PC-3 (cell line): ENCODE measurements around the gene NLGN1. TPM values are rescaled to one million over a fixed set of nuclear protein-coding genes. Genes with fewer than 3 reads are reported as not detected.

Experiments
- ATAC-seq: fragments of 200-7000 bp; cut with Tn5 transposase; 2 replicates; pipeline ENCODE4 v1.9.1; 2020; ENCODE audit warnings: mild to moderate bottlenecking, moderate library complexity
- BruUV-seq: library from RNA; stranded (reverse); fragments of 400-500 nt; replicated peaks from 2 replicates; lab custom pipeline; 2021; lab: Mats Ljungman, UMichigan
- CTCF ChIA-PET: fragments of 300-600 bp; sonication (Branson Sonifier 250); formaldehyde crosslinking; loops from one replicate; lab custom pipeline; 2022; ENCODE audit warnings: antibody characterized with exemption; lab: Charles Lee
- POLR2A ChIA-PET: fragments of 300-600 bp; sonication (Branson Sonifier 250); formaldehyde crosslinking; loops from one replicate; lab custom pipeline; 2022; ENCODE audit warnings: antibody characterized with exemption; ENCODE audit not compliant: unreplicated experiment; lab: Charles Lee
- DNase-seq: peaks from one replicate; pipeline ENCODE4 v3.0.0-alpha.2; 2015
- H2AFZ ChIP-seq: fragments of 300-600 bp; sonication (generic); 2 replicates; pipeline ENCODE4 v1.6.0; 2016; ENCODE audit warnings: antibody characterized with exemption, low read length
- H3F3A ChIP-seq: fragments of 300-600 bp; sonication (generic); one replicate; pipeline ENCODE4 v1.6.0; 2017; ENCODE audit warnings: antibody characterized with exemption, low read length, control low read depth, mild to moderate bottlenecking; ENCODE audit not compliant: unreplicated experiment
- H3K27ac ChIP-seq: fragments of 300-600 bp; sonication (generic); 2 replicates; pipeline ENCODE4 v1.5.1; 2016; ENCODE audit warnings: mild to moderate bottlenecking, low read length
- H3K27me3 ChIP-seq: fragments of 300-600 bp; sonication (generic); 2 replicates; pipeline ENCODE4 v1.6.1; 2016; ENCODE audit warnings: low read length, mixed read lengths
- H3K36me3 ChIP-seq: fragments of 300-600 bp; sonication (generic); 2 replicates; pipeline ENCODE4 v1.6.1; 2016; ENCODE audit warnings: low read depth, mixed run types, low read length, mixed read lengths
- H3K4me1 ChIP-seq: fragments of 300-600 bp; sonication (generic); 2 replicates; pipeline ENCODE4 v1.5.1; 2016; ENCODE audit warnings: low read length; ENCODE audit not compliant: insufficient read depth
- H3K4me2 ChIP-seq: fragments of 300-600 bp; sonication (generic); 2 replicates; pipeline ENCODE4 v1.6.0; 2016; ENCODE audit warnings: low read length
- H3K4me3 ChIP-seq: fragments of 300-600 bp; sonication (generic); 2 replicates; pipeline ENCODE4 v1.5.1; 2016; ENCODE audit warnings: mild to moderate bottlenecking, low read length, mixed read lengths
- H3K79me2 ChIP-seq: fragments of 300-600 bp; sonication (generic); 2 replicates; pipeline ENCODE4 v1.6.1; 2017; ENCODE audit warnings: low read length, mixed read lengths
- H3K9ac ChIP-seq: fragments of 300-600 bp; sonication (generic); 2 replicates; pipeline ENCODE4 v1.6.0; 2016; ENCODE audit warnings: mild to moderate bottlenecking, low read length
- H3K9me2 ChIP-seq: fragments of 300-600 bp; sonication (generic); replicated peaks from 2 replicates; pipeline ENCODE4 v1.6.1; 2016; ENCODE audit warnings: mixed run types, low read length, mixed read lengths
- H3K9me3 ChIP-seq: fragments of 300-600 bp; sonication (generic); 2 replicates; pipeline ENCODE4 v1.6.1; 2016; ENCODE audit warnings: low read length, mixed read lengths
- H4K20me1 ChIP-seq: fragments of 300-600 bp; sonication (generic); 2 replicates; pipeline ENCODE4 v1.6.1; 2016; ENCODE audit warnings: low read length, mixed read lengths
- CTCF ChIP-seq: fragments of 300-600 bp; sonication (generic); conservative IDR thresholded peaks from 2 replicates; pipeline ENCODE4 v1.5.1; 2017; ENCODE audit warnings: antibody characterized with exemption, low read depth, mild to moderate bottlenecking, low read length
- EZH2 ChIP-seq: fragments of 300-600 bp; sonication (generic); IDR thresholded peaks from one replicate; pipeline ENCODE4 v1.6.1; 2017; ENCODE audit warnings: antibody characterized with exemption, mild to moderate bottlenecking, low read length; ENCODE audit not compliant: unreplicated experiment
- EZH2phosphoT487 ChIP-seq: fragments of 300-600 bp; sonication (generic); IDR thresholded peaks from 2 replicates; pipeline ENCODE4 v1.6.1; 2018; ENCODE audit warnings: mild to moderate bottlenecking, antibody characterized with exemption, low read length, borderline replicate concordance
- intact Hi-C: fragments of 100-400 bp; cut with micrococcal nuclease; formaldehyde crosslinking; loops from 2 replicates; pipeline ENCODE4 v1.9.0; 2023
- total RNA-seq: library from RNA; depleted of rRNA; stranded (reverse); fragments of >200 nt; gene quantifications from 2 replicates; pipeline ENCODE4 v1.2.3, GENCODE V29; 2014

NLGN1 gene
- total RNA-seq, 1 experiment from 2014 or later, result 0.77 TPM

DNA sequence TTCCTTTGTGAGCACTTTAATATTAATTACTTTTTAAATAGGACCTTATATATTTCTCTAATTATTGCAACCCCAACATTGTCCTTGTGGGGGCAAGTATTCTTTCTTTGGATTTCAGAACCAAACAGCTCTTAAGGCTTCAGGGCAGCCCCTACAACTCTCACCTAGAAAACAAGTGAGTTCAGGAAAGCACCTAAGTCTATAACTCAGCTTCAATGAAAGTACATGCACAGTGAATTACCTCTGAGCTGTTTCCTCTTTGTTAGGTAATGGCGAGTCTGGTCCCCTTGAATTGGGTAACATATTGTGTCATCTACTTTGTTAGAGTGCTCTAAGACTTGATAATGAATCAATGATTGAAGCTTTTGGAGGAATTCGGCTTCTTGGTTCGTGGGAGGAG lies 545.7 kb downstream of the NLGN1 start:
- H3K4me3 ChIP-seq, result no peak overlapping the region
- intact Hi-C loops, result no loop called here
- CTCF ChIA-PET, result no interaction called here

GRCh38 chr3:173945170-173945569 lies 547.6 kb downstream of the NLGN1 start:
- CTCF ChIA-PET, result interaction anchor here (0.7 kb wide), 1 partner anchor 203 kb away, joined by 3 read pairs; no protein-coding TSS in a partner anchor
- Histone ChIP-seq H3K79me2 (no peaks in the 10 kb centered on the region), H3K27me3 (no peaks in the 10 kb centered on the region), H3K9ac (no peak overlapping the region), H3K4me2 (no peak overlapping the region), H3K36me3 (no peaks in the 10 kb centered on the region), H3K9me3 (no peaks in the 10 kb centered on the region), H3K27ac (no peak overlapping the region), H4K20me1 (no peaks in the 10 kb centered on the region), H3K4me3 (no peak overlapping the region), H3K4me1 (no peaks in the 10 kb centered on the region), H3F3A (no peaks in the 10 kb centered on the region), H3K9me2 (no peaks in the 10 kb centered on the region), H2AFZ (no peak overlapping the region)
- TF ChIP-seq EZH2 (no peak), CTCF (no peak), EZH2phosphoT487 (no peak)
- intact Hi-C loops, result no loop called here
- POLR2A ChIA-PET, result no interaction called here
- DNase-seq (no peak), ATAC-seq (no peak)
- BruUV-seq, result no TSS peak

More for the DNA sequence above, 545.7 kb downstream of the NLGN1 start:
- ATAC-seq (no peak), DNase-seq (no peak)
- H3K4me2 ChIP-seq, result no peak overlapping the region
- no peaks in the 10 kb centered on the region for H3K79me2 ChIP-seq
- H2AFZ ChIP-seq, result no peak overlapping the region
- POLR2A ChIA-PET, result no interaction called here
- no TSS peak for BruUV-seq
- no peak overlapping the region for H3K9ac ChIP-seq
- H3K27me3 ChIP-seq, result no peaks in the 10 kb centered on the region
- no peak for TF ChIP-seq CTCF
- no peak for TF ChIP-seq EZH2phosphoT487
- no peak for TF ChIP-seq EZH2
- H3K9me3 ChIP-seq, result no peaks in the 10 kb centered on the region
- no peaks in the 10 kb centered on the region for H4K20me1 ChIP-seq
- no peaks in the 10 kb centered on the region for H3F3A ChIP-seq
- no peaks in the 10 kb centered on the region for H3K9me2 ChIP-seq
- H3K4me1 ChIP-seq, result peaks cover 5% of the 10 kb centered on the region; the same call in 1 of the 2 replicates
- no peak overlapping the region for H3K27ac ChIP-seq
- no peaks in the 10 kb centered on the region for H3K36me3 ChIP-seq

- H3K9me2 ChIP-seq, result no peaks in the 10 kb centered on the region
Measured at GRCh38 chr3:173945806-173946205, 548.3 kb downstream of the NLGN1 start.

More at GRCh38 chr3:173945806-173946205, 548.3 kb downstream of the NLGN1 start:
- intact Hi-C loops, result no loop called here
- no peak overlapping the region for H3K4me3 ChIP-seq
- H3K27ac ChIP-seq, result no peak overlapping the region
- H3K4me1 ChIP-seq, result no peaks in the 10 kb centered on the region
- no peaks in the 10 kb centered on the region for H3K36me3 ChIP-seq
- H2AFZ ChIP-seq, result no peak overlapping the region
- H3K79me2 ChIP-seq, result no peaks in the 10 kb centered on the region
- H3K9ac ChIP-seq, result no peak overlapping the region
- TF ChIP-seq EZH2phosphoT487 (no peak), CTCF (no peak), EZH2 (no peak)
- ATAC-seq (no peak), DNase-seq (no peak)
- H3F3A ChIP-seq, result no peaks in the 10 kb centered on the region
- ChIA-PET POLR2A (no interaction called here), CTCF (interaction anchor here (0.7 kb wide), 1 partner anchor 204 kb away, joined by 3 read pairs; no protein-coding TSS in a partner anchor)
- H3K27me3 ChIP-seq, result no peaks in the 10 kb centered on the region
- BruUV-seq, result no TSS peak
- H3K4me2 ChIP-seq, result no peak overlapping the region
- H4K20me1 ChIP-seq, result no peaks in the 10 kb centered on the region
- no peaks in the 10 kb centered on the region for H3K9me3 ChIP-seq
